GM18909 (cell line): ENCODE data around the gene CCDC70.

Experiments used
- ATAC-seq: cut with Tn5 transposase; IDR thresholded peaks from one replicate; pipeline ENCODE4 v1.9.1; 2021; ENCODE audit warnings: mild to moderate bottlenecking; ENCODE audit not compliant: unreplicated experiment, poor library complexity

Gene CCDC70

GRCh38 chr13:51856027-51856736 is 5.6 kb upstream of the CCDC70 start:
- ATAC-seq, result no peak

GRCh38 chr13:51856998-51857397 is 4.8 kb upstream of the CCDC70 start:
- no peak for ATAC-seq

GRCh38 chr13:51858433-51859247 is 3.1 kb upstream of the CCDC70 start:
- ATAC-seq, result no peak

GRCh38 chr13:51862957-51863356 is 1.2 kb downstream of the CCDC70 start:
- ATAC-seq, result no peak

DNA sequence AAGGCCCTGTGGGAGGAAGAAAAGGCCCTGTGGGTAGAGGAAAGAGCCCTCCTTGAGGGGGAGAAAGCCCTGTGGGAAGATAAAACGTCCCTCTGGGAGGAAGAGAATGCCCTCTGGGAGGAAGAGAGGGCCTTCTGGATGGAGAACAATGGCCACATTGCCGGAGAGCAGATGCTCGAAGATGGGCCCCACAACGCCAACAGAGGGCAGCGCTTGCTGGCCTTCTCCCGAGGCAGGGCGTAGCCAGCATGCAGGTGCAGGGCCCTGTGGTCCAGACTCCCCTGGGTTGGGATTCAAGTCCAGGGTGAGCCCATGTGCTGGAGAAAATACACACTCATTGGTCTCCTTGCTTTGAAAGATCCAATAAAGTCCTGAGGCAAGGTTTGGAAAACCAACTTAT is 4.1 kb downstream of the CCDC70 start:
- ATAC-seq, result no peak

DNA sequence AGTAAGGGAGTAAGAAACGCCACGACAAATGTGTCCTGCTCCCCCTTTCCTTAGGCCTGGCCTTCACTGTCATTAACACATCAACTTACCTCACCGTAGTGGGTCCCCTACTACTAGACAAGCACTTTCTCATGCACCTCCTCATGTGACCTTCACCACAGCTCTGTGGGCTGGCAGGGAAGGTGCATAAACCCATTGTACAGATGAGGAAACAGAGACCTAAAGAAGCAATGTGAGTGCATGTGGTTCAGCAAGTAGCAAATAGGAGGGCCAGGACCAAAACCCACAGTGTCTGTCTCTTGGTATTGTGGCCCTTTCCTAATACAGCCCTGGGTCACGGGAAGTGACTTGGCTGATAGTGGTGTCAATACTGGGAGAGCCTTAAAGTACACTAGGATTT is 5.3 kb downstream of the CCDC70 start:
- no peak for ATAC-seq

DNA sequence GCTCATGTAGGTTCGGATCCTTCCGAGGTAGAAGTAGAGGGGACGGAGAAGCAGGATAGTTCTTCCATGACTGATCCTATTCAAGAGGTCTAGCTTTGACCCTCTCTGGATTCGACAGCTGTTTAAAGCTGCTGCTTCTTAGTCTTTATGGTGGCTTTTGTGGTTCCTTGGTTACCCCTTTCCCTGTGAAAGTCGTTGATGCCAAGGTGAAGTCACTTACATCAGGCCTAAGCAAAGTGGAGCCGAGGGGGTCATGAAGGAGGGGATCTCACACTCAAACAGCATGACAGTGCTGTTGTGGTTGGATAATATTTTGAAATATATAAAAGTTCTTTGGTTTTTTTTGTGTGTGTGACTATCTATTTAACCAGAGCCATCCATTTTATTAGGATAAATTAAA is 8.1 kb downstream of the CCDC70 start:
- no peak for ATAC-seq

DNA sequence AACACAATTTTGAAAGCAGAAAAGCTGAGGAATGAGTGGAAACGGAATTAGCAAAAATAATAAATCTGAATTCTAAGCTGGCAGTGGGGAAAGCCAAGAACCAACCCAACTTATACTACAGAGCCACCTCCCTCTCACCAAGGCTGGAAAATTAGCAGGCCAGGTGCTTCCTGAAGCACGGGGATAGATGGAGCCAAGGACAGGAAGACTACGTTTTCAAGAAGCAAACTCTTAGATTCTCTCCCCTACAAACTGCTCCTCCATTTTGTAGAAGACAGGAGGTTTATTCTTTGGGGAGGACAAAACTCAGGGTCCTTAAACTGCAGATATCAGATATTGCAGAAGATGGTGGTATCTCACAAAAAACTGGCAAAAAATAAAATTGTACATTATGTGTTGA is 8.8 kb downstream of the CCDC70 start:
- ATAC-seq, result no peak

GRCh38 chr13:51873117-51873798 is 11.5 kb downstream of the CCDC70 start:
- ATAC-seq, result no peak

DNA sequence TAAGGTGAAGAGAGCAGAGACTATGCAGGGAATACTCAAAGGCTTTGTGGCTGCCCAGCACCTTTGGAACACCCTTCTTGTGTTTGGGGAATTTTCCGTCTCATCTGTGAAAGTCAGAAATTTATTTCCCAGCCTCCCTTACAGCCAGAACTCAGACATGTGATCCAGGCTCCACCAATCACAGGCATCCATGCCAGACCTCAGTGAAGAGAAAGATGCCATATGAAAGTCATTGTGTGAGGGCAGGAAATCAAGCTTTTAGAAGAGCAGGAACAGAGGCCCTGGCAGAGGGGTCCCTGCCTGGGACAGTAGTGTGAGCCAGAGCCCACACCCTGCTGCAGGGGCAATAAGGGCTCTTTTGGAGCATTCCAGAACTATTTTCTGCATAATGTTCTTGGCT is 12.1 kb downstream of the CCDC70 start:
- no peak for ATAC-seq

DNA sequence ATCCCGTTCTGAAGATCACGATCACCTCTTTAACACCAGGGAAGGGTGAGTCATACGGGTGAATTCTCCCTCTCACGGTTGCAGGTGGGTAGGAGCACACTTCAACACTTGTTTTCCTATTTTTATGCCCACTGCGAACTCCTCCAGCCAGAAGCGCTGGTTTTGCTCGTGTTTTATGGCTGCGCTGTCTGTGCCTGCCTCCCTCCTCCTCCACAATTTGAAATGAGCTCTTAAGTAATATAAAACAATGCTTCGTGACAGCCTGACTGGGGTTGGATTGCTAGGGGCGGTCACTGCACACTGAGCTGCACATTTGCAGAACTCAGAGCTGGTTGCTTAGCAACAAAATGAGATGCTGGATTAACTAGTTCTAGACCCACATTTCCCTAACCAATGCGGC is 12.9 kb downstream of the CCDC70 start:
- no peak for ATAC-seq

- no peak for ATAC-seq
Measured at GRCh38 chr13:51879133-51879532, 17.4 kb downstream of the CCDC70 start.

DNA sequence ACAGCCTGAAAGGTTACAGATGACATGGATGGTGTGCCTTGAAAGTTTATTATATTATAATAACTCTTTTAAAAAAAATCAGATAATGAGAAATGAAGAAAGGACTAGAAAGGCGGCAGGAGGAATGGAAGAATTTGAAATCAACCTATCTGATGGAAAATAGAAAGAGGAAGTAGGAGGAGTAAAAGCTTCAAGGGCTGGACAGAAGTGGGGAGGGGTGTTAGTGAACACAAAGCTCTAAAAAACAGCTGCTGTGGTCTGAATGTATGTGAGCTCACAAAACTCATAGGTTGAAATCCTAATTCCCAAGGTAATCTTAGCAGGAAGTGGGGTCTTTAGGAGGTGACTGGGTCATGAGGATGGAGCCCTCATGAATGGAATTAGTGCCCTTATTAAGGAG is 19.5 kb downstream of the CCDC70 start:
- ATAC-seq, result no peak

DNA sequence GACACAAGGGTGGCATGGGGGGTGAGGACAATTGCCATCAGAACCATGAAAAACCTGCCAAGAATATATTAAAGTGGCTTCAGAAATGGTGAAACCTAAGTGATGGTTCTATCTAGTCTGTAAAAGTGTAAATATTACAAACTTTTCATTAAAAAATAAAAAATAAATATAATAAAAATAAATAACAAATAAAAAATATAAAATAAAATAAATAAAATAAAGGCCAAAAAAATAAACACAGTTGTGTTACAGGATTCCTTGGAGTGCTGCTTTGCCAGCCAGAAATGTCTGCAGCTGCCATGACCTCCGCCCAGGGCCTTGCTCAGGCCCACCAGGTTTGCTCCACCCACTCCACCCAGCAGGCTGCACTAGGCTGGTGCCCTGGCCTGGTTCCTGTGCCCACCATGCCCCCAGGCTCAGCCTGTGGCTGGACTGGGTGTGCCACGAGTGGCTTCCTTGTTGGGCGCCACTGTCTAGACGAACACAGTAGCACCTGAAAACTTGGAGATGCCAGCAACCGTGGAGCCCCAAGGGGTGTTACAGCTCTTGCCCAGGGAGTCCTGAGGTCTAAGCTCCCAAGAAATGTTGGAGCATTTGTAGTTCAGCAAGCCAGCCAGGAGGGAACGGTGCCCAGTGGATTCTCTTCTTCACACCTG is 20.9 kb downstream of the CCDC70 start:
- ATAC-seq, result no peak

- no peak for ATAC-seq
Measured at GRCh38 chr13:51883226-51883600, 21.4 kb downstream of the CCDC70 start.

- ATAC-seq, result no peak
Measured at GRCh38 chr13:51885651-51886050, 23.9 kb downstream of the CCDC70 start.

GRCh38 chr13:51887468-51887867 is 25.7 kb downstream of the CCDC70 start:
- ATAC-seq, result no peak

DNA sequence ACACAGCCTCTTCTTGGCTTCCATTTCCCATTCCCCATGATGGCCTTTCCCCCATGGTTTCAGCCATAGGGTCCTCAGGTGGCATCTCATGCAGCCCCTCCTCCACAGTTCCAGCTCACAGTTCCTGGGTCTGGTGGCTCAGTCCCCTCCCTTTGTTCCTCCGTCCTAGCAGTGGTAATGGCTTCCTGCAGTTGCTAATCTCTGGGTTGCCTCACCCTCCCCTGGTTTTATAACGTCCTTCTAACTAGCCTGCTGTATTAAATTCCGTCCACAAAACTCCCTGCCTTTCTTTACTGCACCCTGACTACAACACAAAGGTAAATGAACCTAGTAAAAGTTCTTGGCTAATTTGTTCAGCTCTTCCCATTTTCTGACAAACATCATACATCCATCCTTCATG is 30.9 kb downstream of the CCDC70 start:
- no peak for ATAC-seq

GRCh38 chr13:51894239-51894638 is 32.5 kb downstream of the CCDC70 start:
- ATAC-seq, result no peak

DNA sequence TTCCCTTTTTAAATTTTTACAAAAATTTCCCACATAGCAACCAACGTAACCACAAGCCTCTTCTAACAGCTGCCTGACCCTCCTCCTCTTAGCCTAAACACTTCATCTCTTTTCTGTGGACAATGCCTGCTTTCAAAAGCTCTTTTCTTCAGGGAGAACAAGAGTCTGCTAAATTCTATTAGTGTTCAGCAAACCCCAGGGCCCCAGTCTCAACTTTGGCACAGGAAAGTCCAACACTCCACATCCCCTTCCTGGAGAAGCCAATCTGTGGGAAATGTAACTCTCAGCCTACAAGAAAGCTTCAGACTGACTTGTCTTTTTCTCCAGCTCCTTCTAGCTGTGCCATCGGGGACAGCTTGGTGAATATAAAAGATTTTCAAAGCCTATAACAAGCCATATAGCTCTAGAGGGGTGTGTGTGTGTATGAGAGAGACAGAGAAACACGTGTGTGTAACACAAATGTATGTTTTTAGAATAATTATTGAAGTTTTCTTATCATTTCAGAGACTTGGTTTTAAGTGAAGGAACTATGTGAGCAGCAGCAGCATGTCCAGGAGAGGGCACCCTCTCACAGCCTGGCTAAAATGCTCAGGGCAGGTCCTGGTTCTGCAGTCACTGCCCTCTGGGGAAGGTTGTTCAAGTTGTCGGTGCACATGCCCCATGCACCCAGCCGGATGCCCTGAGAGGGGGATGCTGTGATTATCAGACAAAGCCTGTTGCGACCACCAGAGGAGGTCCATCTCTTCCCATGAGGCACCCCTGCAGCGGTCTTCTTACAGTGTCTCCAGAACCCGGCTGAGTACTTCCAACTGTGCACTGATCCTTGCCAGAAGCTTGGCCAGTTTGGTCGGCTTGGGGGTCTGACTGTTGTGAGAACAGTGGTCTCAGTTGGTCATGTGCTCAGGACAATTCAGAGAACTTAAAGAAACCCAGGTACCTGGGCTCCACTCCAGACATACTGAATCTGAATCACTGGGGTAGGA is 34.4 kb downstream of the CCDC70 start:
- peak; percentile 83 for ATAC-seq
